ENCODE results near the gene SMOC1.

The SMOC1 gene

GRCh38 chr14:70008284-70009262 is 129.4 kb downstream of the SMOC1 start:
- no peak overlapping the region for H3K4me3 ChIP-seq (ENCODE audit: low read depth, low read length)
- TF ChIP-seq, protein P1, sequence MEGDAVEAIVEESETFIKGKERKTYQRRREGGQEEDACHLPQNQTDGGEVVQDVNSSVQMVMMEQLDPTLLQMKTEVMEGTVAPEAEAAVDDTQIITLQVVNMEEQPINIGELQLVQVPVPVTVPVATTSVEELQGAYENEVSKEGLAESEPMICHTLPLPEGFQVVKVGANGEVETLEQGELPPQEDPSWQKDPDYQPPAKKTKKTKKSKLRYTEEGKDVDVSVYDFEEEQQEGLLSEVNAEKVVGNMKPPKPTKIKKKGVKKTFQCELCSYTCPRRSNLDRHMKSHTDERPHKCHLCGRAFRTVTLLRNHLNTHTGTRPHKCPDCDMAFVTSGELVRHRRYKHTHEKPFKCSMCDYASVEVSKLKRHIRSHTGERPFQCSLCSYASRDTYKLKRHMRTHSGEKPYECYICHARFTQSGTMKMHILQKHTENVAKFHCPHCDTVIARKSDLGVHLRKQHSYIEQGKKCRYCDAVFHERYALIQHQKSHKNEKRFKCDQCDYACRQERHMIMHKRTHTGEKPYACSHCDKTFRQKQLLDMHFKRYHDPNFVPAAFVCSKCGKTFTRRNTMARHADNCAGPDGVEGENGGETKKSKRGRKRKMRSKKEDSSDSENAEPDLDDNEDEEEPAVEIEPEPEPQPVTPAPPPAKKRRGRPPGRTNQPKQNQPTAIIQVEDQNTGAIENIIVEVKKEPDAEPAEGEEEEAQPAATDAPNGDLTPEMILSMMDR (IDR thresholded peaks at IDR 0.05; ENCODE audit: insufficient read depth, low read depth, low read length, missing control alignments), result no peak
- peak; percentile 25 for DNase-seq (ENCODE audit: low read depth)

DNA sequence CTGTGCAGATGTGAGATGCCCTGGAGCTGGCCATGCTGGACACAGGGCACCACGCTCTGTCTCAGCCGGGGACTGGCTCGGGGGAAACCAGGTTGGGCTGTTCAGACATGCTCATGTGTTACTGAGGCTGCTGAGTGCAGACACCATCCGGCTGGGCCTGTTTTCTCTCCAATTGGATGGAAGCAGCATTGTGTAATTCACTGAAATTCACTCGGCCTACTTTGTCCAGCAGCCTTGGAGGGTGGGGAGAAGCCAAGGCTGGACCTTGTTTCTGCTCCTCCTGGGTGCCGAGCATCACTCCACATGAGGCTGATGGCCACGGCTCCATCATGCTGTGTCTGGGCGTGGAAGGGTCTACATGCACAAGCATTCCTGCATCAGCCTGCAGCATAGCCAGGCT is 130.7 kb downstream of the SMOC1 start:
- H3K4me3 ChIP-seq (ENCODE audit: low read depth, low read length), result no peak overlapping the region
- no peak for DNase-seq (ENCODE audit: low read depth)
- TF ChIP-seq, protein P1 (IDR thresholded peaks at IDR 0.05; ENCODE audit: insufficient read depth, low read depth, low read length, missing control alignments), result no peak

DNA sequence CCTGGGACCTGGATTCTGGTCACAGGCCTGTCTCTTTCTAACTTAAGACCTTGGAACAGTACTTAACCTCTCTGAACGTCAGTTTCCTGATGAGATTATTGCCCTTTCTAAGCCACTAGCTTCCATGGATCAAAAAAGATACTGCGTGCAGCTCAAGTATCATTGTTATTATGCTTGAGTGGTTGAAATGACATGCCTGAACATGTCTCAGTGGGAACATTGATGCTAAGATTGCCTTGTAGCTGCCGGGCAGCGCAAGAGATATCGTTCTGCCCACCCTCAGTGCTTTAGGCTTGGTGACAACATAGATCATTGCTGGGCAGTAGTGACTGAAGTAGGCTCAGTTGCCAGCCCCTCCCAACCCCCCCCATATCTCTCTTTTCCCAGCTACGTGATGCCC is 131.9 kb downstream of the SMOC1 start:
- no peak for DNase-seq (ENCODE audit: low read depth)
- no peak overlapping the region for H3K4me3 ChIP-seq (ENCODE audit: low read depth, low read length)
- TF ChIP-seq, protein P1 (IDR thresholded peaks at IDR 0.05; ENCODE audit: insufficient read depth, low read depth, low read length, missing control alignments), result no peak

GRCh38 chr14:70011708-70012107 is 132.5 kb downstream of the SMOC1 start:
- TF ChIP-seq, protein P1 (IDR thresholded peaks at IDR 0.05; ENCODE audit: insufficient read depth, low read depth, low read length, missing control alignments), result no peak
- DNase-seq (ENCODE audit: low read depth), result no peak
- no peak overlapping the region for H3K4me3 ChIP-seq (ENCODE audit: low read depth, low read length)

- TF ChIP-seq, protein P1 (IDR thresholded peaks at IDR 0.05; ENCODE audit: insufficient read depth, low read depth, low read length, missing control alignments), result peak; percentile 86
- H3K4me3 ChIP-seq (ENCODE audit: low read depth, low read length), result no peak overlapping the region
- peak; percentile 55 for DNase-seq (ENCODE audit: low read depth)
Measured at GRCh38 chr14:70013271-70013873, 134.2 kb downstream of the SMOC1 start.

DNA sequence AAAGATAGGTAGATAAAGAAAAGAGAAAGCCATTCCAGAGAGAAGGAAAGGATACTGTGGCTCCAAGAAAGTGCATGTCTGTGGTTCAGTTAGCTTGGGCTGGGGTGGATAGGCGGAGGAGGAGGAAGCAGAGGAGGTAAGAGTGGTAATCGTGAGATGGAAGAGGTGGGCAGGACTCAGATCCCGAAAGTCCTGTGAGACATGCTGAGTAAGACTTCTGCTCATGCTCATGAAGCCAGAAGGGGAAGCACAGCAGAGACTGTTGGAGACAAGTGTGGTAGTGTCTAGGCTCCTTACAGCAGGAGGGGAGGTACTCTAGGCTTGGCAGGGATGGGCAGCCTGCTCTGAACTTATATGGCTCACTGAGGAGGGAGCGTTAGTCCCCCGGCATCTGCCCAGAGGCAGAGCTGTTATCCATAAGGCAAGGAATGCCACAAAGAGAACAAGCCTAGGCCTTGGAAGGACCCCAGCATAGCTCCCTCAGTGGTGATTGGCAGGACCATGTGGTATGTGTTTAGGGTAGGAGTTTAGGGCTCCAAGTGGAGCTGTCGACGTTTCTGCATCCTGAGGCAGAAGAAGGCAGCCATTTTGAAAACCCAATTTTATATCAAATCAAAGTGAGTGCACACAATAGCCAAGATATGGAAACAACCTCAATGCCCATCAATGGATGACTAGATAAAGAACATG is 135.3 kb downstream of the SMOC1 start:
- no peak overlapping the region for H3K4me3 ChIP-seq (ENCODE audit: low read depth, low read length)
- no peak for DNase-seq (ENCODE audit: low read depth)
- TF ChIP-seq, protein P1 (IDR thresholded peaks at IDR 0.05; ENCODE audit: insufficient read depth, low read depth, low read length, missing control alignments), result no peak

All from GM12865 (cell line).